ENCODE data around the gene ASAP3. TPM values are rescaled to one million over a fixed set of nuclear protein-coding genes. Genes with fewer than 3 reads are reported as not detected.

ASAP3 gene
- total and polyA plus RNA-seq, 9 of the 15 experiments (the other 6 are each of a cell fraction or from before 2014, with no cell fraction given) = 1.7 to 31.2 (median 17.4) TPM

GRCh38 chr1:23384312-23385058 lies 99.5 kb downstream of the ASAP3 start (continued):
- TF ChIP-seq ZNF79 (CRISPR knock-in tag; IDR thresholded peaks at IDR 0.05; ENCODE audit: low read depth) (no peak), GTF2E2 (tag; IDR thresholded peaks at IDR 0.05) (peak; percentile 71), TEAD4 (IDR thresholded peaks at IDR 0.05; ENCODE audit: low read length) (peak; percentile 26; the same call in 1 of the 2 replicates), TEAD4 (CRISPR knock-in tag; IDR thresholded peaks at IDR 0.05; ENCODE audit: borderline replicate concordance) (no peak), ZNF324 (CRISPR knock-in tag; IDR thresholded peaks at IDR 0.05) (no peak), NFE2 (IDR thresholded peaks at IDR 0.05; ENCODE audit: low read depth) (peak; percentile 49; the same call in 1 of the 2 replicates), EGR1 (conservative IDR thresholded peaks at IDR 0.05) (no peak), NUFIP1 (IDR thresholded peaks at IDR 0.05; ENCODE audit: partially characterized antibody) (no peak), ZNF133 (CRISPR knock-in tag; IDR thresholded peaks at IDR 0.05) (no peak), L3MBTL2 (IDR thresholded peaks at IDR 0.05) (no peak), ZNF717 (CRISPR knock-in tag; IDR thresholded peaks at IDR 0.05) (no peak), XRCC4 (IDR thresholded peaks at IDR 0.05; ENCODE audit: extremely low read depth, insufficient read depth, insufficient read length) (no peak), ZBTB43 (CRISPR knock-in tag; IDR thresholded peaks at IDR 0.05) (no peak), NR2C2 (CRISPR knock-in tag; IDR thresholded peaks at IDR 0.05) (no peak), NR2C2 (tag; IDR thresholded peaks at IDR 0.05) (peak; percentile 91), MBD1 (CRISPR knock-in tag; IDR thresholded peaks at IDR 0.05) (no peak), NFRKB (IDR thresholded peaks at IDR 0.05; ENCODE audit: low read depth) (no peak), KLF6 (CRISPR knock-in tag; IDR thresholded peaks at IDR 0.05; ENCODE audit: borderline replicate concordance) (no peak), STAT5A (IDR thresholded peaks at IDR 0.05; ENCODE audit: borderline replicate concordance, low read length) (no peak), ZKSCAN1 (IDR thresholded peaks at IDR 0.05; ENCODE audit: low read depth, low read length) (no peak), ZNF354B (CRISPR knock-in tag; IDR thresholded peaks at IDR 0.05) (no peak), CREBBP (IDR thresholded peaks at IDR 0.05; ENCODE audit: low read depth, low read length) (no peak), NCOA2 (IDR thresholded peaks at IDR 0.05; ENCODE audit: partially characterized antibody in 2 of 2) (no peak), HNRNPUL1 (IDR thresholded peaks at IDR 0.05; ENCODE audit: low read length) (no peak), DACH1 (IDR thresholded peaks at IDR 0.05; ENCODE audit: partially characterized antibody) (no peak), ZNF511 (CRISPR knock-in tag; IDR thresholded peaks at IDR 0.05) (no peak), TAF9B (IDR thresholded peaks at IDR 0.05; ENCODE audit: partially characterized antibody) (no peak), PHF21A (IDR thresholded peaks at IDR 0.05; ENCODE audit: borderline replicate concordance, low read depth) (no peak), FOXA3 (CRISPR knock-in tag; conservative IDR thresholded peaks at IDR 0.05 in 1 of 2, IDR thresholded peaks at IDR 0.05 in 1 of 2) (0 out of 4 replicates have a peak, but pooled peaks of 1 of the 2 experiments have one; percentile 41)
